ENCODE data around the gene DSCAM. TPM values are rescaled to one million over a fixed set of nuclear protein-coding genes. Genes with fewer than 3 reads are reported as not detected.
A peak's percentile ranks its signal among the peaks of the same experiment; 100 is the strongest.

DSCAM gene
- total and polyA plus RNA-seq, 2 donors (not counting 1 experiment from before 2014, with no cell fraction given) = not detected

- H3K9ac ChIP-seq (ENCODE audit: low read length) = no peak overlapping the region
- Mint-ChIP-seq H3K4me1 (no peaks in the 10 kb centered on the region), H3K27me3 (no peaks in the 10 kb centered on the region), H3K4me3 (no peak overlapping the region), H3K27ac (no peak overlapping the region), H3K9me3 (ENCODE audit: insufficient read depth) (peaks cover 3% of the 10 kb centered on the region)
- ChIA-PET POLR2A (no interaction called here), CTCF (no interaction called here)
- TF ChIP-seq EZH2 (IDR thresholded peaks at IDR 0.05; ENCODE audit: borderline replicate concordance, insufficient read depth, low read depth, low read length, poor library complexity, severe bottlenecking) (no peak), CTCF (IDR thresholded peaks at IDR 0.05) (peak; percentile 54)
- no peaks in the 10 kb centered on the region for H3K27me3 ChIP-seq (replicated peaks in 1 of 4; ENCODE audit: control extremely low read depth in 1 of 4, control insufficient read depth in 3 of 4, insufficient read depth in 4 of 4, low read length in 3 of 4)
- no peak for DNase-seq
- no peaks in the 10 kb centered on the region for H3K36me3 ChIP-seq (replicated peaks in 1 of 2; ENCODE audit: control extremely low read depth in 1 of 2, control insufficient read depth in 1 of 2, extremely low read depth in 1 of 2, insufficient read depth in 2 of 2, low read length in 1 of 2)
- no peaks in the 10 kb centered on the region for H3K4me1 ChIP-seq (ENCODE audit: control insufficient read depth in 2 of 2, insufficient read depth in 2 of 2, low read length in 2 of 2)
- H3K79me2 ChIP-seq (ENCODE audit: control insufficient read depth, insufficient read depth, low read length) = no peaks in the 10 kb centered on the region
- H3K9me3 ChIP-seq (ENCODE audit: control extremely low read depth in 1 of 3, control insufficient read depth in 2 of 3, insufficient read depth in 1 of 3, low read length in 2 of 3) = no peaks in the 10 kb centered on the region
- H3K4me2 ChIP-seq (replicated peaks; ENCODE audit: low read depth, low read length, poor library complexity, severe bottlenecking) = no peak overlapping the region
- H4K20me1 ChIP-seq (ENCODE audit: control insufficient read depth, insufficient read depth, low read length, poor library complexity, severe bottlenecking) = no peaks in the 10 kb centered on the region
- WGBS (ENCODE audit: insufficient coverage) = 87% methylated on average over 3 of the region's 11 CpGs
- no peak for ATAC-seq (ENCODE audit: low read depth)
- no peak overlapping the region for H2AFZ ChIP-seq (ENCODE audit: insufficient read depth, low read depth, low read length, poor library complexity, severe bottlenecking)
- H3K4me3 ChIP-seq (ENCODE audit: control extremely low read depth in 1 of 5, extremely low read depth in 1 of 5, insufficient read depth in 1 of 5, low read depth in 2 of 5, low read length in 4 of 5) = no peak overlapping the region
- intact Hi-C loops (cut with micrococcal nuclease) = no loop called here
- no peak overlapping the region for H3K27ac ChIP-seq (ENCODE audit: low read length in 2 of 2)
These were observed 334.4 kb downstream of the DSCAM start for GRCh38 chr21:40512590-40512989.

- H3K9ac ChIP-seq (ENCODE audit: low read length) = no peak overlapping the region
- CTCF ChIA-PET = no interaction called here
- no peak overlapping the region for H3K27ac ChIP-seq (ENCODE audit: low read length in 2 of 2)
- no peak for ATAC-seq (ENCODE audit: low read depth)
- WGBS (ENCODE audit: insufficient coverage) = no CpG with 5 or more reads among the region's 2 CpGs
- POLR2A ChIA-PET = no interaction called here
- no peaks in the 10 kb centered on the region for H4K20me1 ChIP-seq (ENCODE audit: control insufficient read depth, insufficient read depth, low read length, poor library complexity, severe bottlenecking)
- no peaks in the 10 kb centered on the region for H3K27me3 ChIP-seq (replicated peaks in 1 of 4; ENCODE audit: control extremely low read depth in 1 of 4, control insufficient read depth in 3 of 4, insufficient read depth in 4 of 4, low read length in 3 of 4)
- Mint-ChIP-seq H3K9me3 (ENCODE audit: insufficient read depth) (peaks cover under 1% of the 10 kb centered on the region), H3K27me3 (no peaks in the 10 kb centered on the region), H3K4me1 (no peaks in the 10 kb centered on the region), H3K27ac (no peak overlapping the region), H3K4me3 (no peak overlapping the region)
- DNase-seq = no peak
- H3K79me2 ChIP-seq (ENCODE audit: control insufficient read depth, insufficient read depth, low read length) = no peaks in the 10 kb centered on the region
- no peak overlapping the region for H3K4me3 ChIP-seq (ENCODE audit: control extremely low read depth in 1 of 5, extremely low read depth in 1 of 5, insufficient read depth in 1 of 5, low read depth in 2 of 5, low read length in 4 of 5)
- intact Hi-C loops (cut with micrococcal nuclease) = no loop called here
- no peaks in the 10 kb centered on the region for H3K36me3 ChIP-seq (replicated peaks in 1 of 2; ENCODE audit: control extremely low read depth in 1 of 2, control insufficient read depth in 1 of 2, extremely low read depth in 1 of 2, insufficient read depth in 2 of 2, low read length in 1 of 2)
- H3K4me1 ChIP-seq (ENCODE audit: control insufficient read depth in 2 of 2, insufficient read depth in 2 of 2, low read length in 2 of 2) = no peaks in the 10 kb centered on the region
- TF ChIP-seq CTCF (IDR thresholded peaks at IDR 0.05) = no peak
- no peak for TF ChIP-seq EZH2 (IDR thresholded peaks at IDR 0.05; ENCODE audit: borderline replicate concordance, insufficient read depth, low read depth, low read length, poor library complexity, severe bottlenecking)
- H3K4me2 ChIP-seq (replicated peaks; ENCODE audit: low read depth, low read length, poor library complexity, severe bottlenecking) = no peak overlapping the region
- H3K9me3 ChIP-seq (ENCODE audit: control extremely low read depth in 1 of 3, control insufficient read depth in 2 of 3, insufficient read depth in 1 of 3, low read length in 2 of 3) = no peaks in the 10 kb centered on the region
- no peak overlapping the region for H2AFZ ChIP-seq (ENCODE audit: insufficient read depth, low read depth, low read length, poor library complexity, severe bottlenecking)
These were observed 339.0 kb downstream of the DSCAM start for GRCh38 chr21:40507978-40508377.
